Iris pigment epithelial cell (primary cell): ENCODE data around the gene MICAL3.

Experiments
- DNase-seq: peaks from one replicate; pipeline ENCODE4 v3.0.0-alpha.2; 2011; ENCODE audit warnings: low read depth

MICAL3 gene

DNA sequence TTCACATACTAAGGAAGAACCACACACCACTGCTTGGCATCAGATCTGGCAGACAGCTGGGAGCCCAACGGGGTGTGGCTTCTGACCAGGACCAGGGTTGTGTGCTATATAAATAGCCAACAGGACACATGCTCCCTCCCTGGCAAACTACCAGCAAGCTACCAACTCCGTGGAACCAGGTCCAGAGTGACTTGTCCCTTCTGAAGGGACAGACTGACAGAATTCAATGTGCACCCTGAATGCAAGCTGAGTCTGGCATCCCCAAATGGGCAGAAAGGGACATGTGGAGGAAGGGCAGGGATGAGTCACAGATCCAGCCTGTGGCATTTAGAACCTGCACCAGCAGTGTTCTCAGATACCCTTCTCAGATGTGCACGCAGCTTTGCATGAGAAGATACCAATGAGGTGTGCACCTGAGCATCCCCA, 92.9 kb downstream of the MICAL3 start:
- DNase-seq = no peak

DNA sequence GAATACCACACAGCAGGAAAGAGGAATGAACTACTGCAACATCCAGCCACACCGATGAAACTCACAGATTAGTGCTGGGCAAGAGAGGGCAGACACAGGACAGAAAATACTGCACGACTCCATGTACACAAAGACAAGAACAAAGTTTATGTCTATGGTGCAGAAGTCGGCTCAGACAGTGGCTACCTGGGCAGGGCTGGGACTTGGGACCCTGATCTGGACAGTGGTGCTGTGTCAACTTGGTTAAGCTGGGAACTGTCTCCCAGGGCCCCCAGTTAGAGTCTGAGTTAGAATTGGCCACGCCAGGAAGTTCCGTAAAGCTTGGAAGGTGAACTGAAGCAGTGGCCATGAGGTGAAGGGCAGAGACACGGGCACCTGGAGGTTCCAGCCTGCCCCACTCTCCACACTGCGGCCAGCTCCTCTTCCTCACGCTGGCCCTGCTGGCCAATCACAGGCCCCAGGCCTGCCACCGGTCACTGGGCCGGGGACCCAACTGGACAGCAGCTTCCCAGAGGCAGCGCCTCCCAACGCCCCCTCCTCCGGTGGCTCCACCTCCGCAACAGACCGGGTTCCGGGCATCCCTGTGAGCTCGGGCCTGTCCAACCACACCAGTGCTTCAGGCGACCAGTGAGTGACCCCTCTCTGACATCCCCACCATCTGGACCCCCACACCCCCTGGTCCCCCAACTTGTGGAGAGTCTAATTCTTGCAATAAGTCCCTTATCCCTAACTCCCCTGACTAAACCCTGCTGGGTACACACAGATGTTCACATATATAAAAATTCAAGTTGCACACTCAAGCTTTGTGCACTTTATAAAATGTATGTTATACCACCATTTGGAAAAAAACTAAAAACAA, 93.7 kb downstream of the MICAL3 start:
- no peak for DNase-seq

GRCh38 chr22:17929909-17930308, 94.5 kb downstream of the MICAL3 start:
- no peak for DNase-seq

DNA sequence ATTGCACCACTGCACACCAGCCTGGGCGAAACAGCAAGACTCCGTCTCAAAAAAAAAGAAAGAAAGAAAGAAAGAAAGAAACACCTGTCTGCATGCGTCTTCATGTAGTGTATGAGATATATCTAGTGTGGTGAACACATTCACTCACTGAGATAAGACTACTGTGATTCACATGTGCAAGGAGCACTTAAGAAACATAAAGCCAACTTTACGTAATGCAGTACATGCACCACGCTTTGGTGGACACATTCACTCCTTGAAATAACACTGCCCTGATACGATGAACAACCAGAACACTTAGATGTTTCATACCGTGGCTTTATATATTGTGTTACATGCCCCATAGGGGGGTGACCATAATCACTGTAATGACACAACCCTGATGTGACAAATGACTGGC, 96.0 kb downstream of the MICAL3 start:
- no peak for DNase-seq

- DNase-seq = no peak
These were observed 97.3 kb downstream of the MICAL3 start for GRCh38 chr22:17927062-17927461.

- DNase-seq = no peak
These were observed 97.8 kb downstream of the MICAL3 start for GRCh38 chr22:17926516-17926915.

DNA sequence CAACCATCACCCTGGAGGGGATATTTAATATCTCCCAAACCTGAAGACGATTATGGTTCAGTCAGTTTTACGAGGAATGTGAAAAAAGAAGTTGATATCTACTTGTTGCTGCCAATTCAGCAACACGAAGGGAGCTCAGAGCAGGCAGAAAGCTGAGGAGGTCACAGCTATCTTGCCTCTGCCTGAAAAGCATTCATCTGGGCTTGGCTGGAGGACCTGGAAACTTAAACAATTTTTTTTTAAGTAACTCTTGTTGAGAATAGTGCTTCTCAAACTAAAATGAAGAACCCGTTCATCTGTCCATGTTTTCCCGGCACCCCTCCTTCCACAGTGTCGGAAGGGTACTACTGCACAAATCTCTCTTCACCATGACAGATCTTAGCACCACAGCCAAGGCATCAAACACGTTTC, 98.9 kb downstream of the MICAL3 start:
- no peak for DNase-seq

GRCh38 chr22:17924735-17925364, 99.5 kb downstream of the MICAL3 start:
- peak; percentile 27 for DNase-seq

GRCh38 chr22:17924076-17924475, 100.3 kb downstream of the MICAL3 start:
- no peak for DNase-seq

DNA sequence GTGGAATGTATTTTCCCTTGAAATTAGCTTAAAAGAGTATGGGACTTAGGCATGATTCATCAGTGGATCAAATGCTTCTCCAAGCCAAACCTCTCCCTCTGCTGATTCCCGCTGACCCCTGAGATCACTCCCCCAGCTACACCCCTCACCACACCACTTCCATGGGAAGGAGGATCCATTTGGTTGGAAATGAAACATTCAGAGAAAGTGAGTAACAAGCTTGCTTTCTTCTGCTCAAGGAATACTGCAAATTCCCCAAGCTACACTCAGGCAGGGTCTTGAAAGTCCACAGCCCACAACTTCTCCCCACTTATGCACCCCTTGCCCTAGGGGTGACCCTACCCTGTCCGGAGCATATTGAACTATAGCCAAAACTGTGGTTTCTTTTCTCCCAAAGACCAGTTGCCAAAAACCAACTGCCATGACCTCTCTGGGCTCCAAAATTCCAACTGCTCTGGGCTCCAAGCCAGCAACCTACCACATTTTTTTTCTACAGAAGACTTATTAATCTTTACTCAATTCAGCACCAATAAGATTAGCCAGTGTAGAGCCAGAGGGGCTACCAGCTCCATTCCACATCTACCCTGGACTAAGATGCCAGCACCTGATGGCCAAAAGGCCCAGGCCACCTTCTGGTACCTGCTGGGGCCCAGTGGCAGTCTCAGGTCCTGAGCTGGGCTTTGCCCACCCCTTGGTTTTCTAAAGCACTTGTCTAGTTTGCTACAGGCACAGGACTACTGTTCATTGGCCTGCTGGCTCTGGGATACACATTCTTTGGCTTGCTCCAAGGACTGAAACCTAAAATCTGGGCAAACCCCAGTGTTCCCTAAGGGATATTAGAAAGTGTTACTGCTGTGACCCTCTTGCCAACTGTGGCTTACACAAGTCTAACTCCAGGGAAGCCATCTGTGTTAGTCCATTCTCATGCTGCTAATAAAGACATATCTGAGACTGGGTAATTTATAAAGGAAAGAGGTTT, 101.1 kb downstream of the MICAL3 start:
- DNase-seq = peak; percentile 72

DNA sequence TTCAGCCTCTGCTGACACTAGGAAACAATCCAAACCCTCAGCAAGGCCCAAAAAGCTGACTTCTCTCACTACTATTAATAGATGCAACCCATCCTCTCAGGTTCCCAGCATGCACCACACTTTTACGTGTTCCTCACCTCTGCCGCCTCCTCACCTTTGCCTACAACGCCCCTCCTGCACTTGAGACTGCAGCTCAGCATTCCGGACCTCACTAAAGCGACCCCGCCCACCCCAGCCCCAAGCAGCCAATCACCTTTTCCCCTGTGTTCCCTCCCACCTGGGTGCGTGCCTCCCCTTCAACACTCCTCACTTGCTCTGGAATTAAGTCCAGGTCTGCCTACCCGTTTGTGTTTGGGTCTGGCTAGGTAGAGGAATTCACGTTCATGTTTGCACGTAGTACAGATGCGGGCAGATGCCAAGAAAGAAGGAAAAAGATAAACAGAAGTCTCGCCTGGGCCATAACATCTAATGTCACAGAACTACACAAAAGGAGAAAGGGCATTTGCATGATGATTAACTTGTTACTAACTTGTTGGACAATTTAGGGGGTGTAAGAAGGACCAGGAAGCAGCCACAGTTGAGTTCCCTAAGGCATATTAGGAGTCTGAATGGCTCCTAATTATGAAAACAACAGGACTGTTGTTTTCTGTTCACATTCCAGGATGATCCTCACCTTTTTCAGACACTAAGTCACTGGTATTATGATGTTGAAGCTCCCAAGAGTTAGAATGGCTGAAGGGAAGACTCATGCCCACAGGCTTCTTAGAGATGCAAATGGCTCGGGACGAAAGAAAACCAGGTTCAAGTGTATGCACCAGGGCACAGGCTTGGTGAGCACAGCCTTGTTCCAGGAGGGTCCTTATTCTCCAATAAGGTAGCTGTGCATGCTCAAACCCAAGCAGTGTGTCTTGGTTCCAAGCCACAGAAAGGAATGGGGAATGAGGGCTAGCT, 102.2 kb downstream of the MICAL3 start:
- no peak for DNase-seq

- no peak for DNase-seq
These were observed 103.2 kb downstream of the MICAL3 start for GRCh38 chr22:17920992-17921650.

DNA sequence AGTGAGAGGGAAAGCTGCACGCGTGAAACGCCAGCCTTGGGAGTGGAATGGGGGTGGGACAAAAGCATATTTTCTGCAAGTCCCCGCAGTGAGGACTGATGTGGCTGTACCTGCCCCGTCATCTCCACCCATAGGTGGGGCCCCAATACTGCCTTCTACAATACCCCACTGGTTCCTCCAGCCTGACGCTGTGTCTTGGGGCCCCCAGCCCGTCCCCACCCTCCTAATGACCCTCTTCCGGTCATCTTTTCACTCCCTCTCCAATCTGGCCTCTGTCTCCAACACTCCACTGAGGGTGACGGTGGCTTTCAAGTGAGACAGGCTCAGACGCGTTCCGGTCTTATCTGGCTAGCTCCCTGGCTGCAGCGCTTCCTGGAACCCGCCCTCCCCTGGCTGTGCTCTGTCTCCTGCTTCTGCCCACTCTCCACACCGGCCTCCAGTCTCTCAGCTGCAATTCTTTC, 104.2 kb downstream of the MICAL3 start:
- peak; percentile 55 for DNase-seq

GRCh38 chr22:17919276-17920144, 104.9 kb downstream of the MICAL3 start:
- DNase-seq = no peak

GRCh38 chr22:17918840-17919239, 105.5 kb downstream of the MICAL3 start:
- no peak for DNase-seq

GRCh38 chr22:17917490-17917983, 106.8 kb downstream of the MICAL3 start:
- DNase-seq = no peak

GRCh38 chr22:17916226-17916889, 108.0 kb downstream of the MICAL3 start:
- DNase-seq = no peak

DNA sequence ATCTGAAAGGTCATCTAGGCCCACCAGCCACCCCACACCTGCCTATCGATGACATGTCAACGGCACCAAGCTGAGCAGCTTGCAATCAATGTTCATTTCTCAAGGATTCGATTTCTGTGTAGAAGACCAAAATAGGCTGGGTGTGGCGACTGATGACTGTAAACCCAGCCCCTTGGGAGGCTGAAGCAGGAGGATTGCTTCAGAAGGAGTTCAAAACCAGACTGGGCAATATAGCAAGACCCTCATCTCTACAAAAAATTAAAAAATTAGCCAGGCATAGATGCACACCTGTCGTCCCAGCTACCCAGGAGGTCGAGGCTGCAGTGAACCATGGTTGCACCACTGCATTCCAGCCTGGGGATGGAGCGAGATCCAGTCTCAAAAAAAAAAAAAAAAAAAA, 108.7 kb downstream of the MICAL3 start:
- DNase-seq = no peak

DNA sequence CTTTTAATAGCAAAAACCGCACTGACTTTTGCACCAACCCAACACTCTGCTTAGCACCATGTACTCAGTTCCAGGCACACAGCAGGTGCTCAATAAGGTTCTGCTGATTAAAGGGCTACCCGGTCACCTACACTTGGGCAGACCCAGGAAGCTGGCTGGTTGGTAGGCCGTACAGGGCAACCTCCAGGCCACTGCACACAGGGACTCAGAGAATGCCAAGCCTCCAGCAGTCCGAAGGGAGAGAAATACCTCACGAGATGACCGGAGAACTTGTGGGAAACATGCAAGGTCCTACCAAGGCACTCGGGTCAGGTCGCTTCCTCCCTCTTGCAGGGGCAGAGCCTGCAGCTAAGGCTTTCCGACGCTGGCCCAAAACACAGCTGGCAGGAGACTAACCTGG, 109.2 kb downstream of the MICAL3 start:
- no peak for DNase-seq
